Dedifferentiated amniotic fluid mesenchymal stem cell (primary cell): ENCODE results near the gene MTR.

Experiments used
- DNase-seq: peaks from one replicate; pipeline ENCODE4 v3.0.0-alpha.2; 2016; ENCODE audit errors: extremely low spot score

MTR gene

GRCh38 chr1:236779312-236779711, 15.8 kb upstream of the MTR start:
- DNase-seq: no peak

- no peak for DNase-seq
These were observed 9.6 kb upstream of the MTR start for GRCh38 chr1:236785477-236785876.

GRCh38 chr1:236786453-236786852, 8.6 kb upstream of the MTR start:
- DNase-seq: no peak

GRCh38 chr1:236794585-236795034, 482 bp upstream of the MTR start:
- DNase-seq: no peak

GRCh38 chr1:236795757-236796667, 920 bp downstream of the MTR start:
- DNase-seq: peak; percentile 50

GRCh38 chr1:236799001-236799400, 3.9 kb downstream of the MTR start:
- no peak for DNase-seq

- no peak for DNase-seq
These were observed 5.0 kb downstream of the MTR start for GRCh38 chr1:236800002-236800620.

GRCh38 chr1:236800623-236801022, 5.5 kb downstream of the MTR start:
- DNase-seq: no peak

GRCh38 chr1:236802264-236802663, 7.2 kb downstream of the MTR start:
- DNase-seq: no peak

- no peak for DNase-seq
These were observed 11.5 kb downstream of the MTR start for GRCh38 chr1:236806634-236807033.

- no peak for DNase-seq
These were observed 12.9 kb downstream of the MTR start for GRCh38 chr1:236808005-236808404.

GRCh38 chr1:236808564-236809130, 13.6 kb downstream of the MTR start:
- DNase-seq: no peak

GRCh38 chr1:236809148-236809547, 14.1 kb downstream of the MTR start:
- DNase-seq: no peak

GRCh38 chr1:236810018-236810417, 14.9 kb downstream of the MTR start:
- no peak for DNase-seq

GRCh38 chr1:236812334-236813030, 17.4 kb downstream of the MTR start:
- DNase-seq: no peak

- no peak for DNase-seq
These were observed 20.8 kb downstream of the MTR start for GRCh38 chr1:236815941-236816340.

GRCh38 chr1:236819856-236820255, 24.8 kb downstream of the MTR start:
- no peak for DNase-seq

- DNase-seq: no peak
These were observed 26.1 kb downstream of the MTR start for GRCh38 chr1:236821091-236821627.

GRCh38 chr1:236823559-236823958, 28.5 kb downstream of the MTR start:
- no peak for DNase-seq

- DNase-seq: no peak
These were observed 34.0 kb downstream of the MTR start for GRCh38 chr1:236829085-236829484.

GRCh38 chr1:236830116-236830515, 35.0 kb downstream of the MTR start:
- DNase-seq: no peak

GRCh38 chr1:236830560-236830959, 35.5 kb downstream of the MTR start:
- DNase-seq: no peak
